Measurements from ENCODE around the gene SEC14L6.

SEC14L6 gene

GRCh38 chr22:30582051-30582450, 35.5 kb upstream of the SEC14L6 start:
- TF ChIP-seq ZFP30 (CRISPR knock-in tag; IDR thresholded peaks at IDR 0.05): no peak
- no peak for TF ChIP-seq ISL1 (CRISPR knock-in tag; IDR thresholded peaks at IDR 0.05)
- no peak for TF ChIP-seq ZNF70 (CRISPR knock-in tag; IDR thresholded peaks at IDR 0.05)
- no peak for TF ChIP-seq OSR1 (CRISPR knock-in tag; IDR thresholded peaks at IDR 0.05)
- TF ChIP-seq, protein P1, sequence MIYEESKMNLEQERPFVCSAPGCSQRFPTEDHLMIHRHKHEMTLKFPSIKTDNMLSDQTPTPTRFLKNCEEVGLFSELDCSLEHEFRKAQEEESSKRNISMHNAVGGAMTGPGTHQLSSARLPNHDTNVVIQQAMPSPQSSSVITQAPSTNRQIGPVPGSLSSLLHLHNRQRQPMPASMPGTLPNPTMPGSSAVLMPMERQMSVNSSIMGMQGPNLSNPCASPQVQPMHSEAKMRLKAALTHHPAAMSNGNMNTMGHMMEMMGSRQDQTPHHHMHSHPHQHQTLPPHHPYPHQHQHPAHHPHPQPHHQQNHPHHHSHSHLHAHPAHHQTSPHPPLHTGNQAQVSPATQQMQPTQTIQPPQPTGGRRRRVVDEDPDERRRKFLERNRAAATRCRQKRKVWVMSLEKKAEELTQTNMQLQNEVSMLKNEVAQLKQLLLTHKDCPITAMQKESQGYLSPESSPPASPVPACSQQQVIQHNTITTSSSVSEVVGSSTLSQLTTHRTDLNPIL (CRISPR knock-in tag; IDR thresholded peaks at IDR 0.05; ENCODE audit: low read depth): no peak
- no peak for TF ChIP-seq CSDC2 (CRISPR knock-in tag; IDR thresholded peaks at IDR 0.05)
- no peak for TF ChIP-seq RARB (CRISPR knock-in tag; IDR thresholded peaks at IDR 0.05)
- no peak for TF ChIP-seq ZC3H10 (CRISPR knock-in tag; IDR thresholded peaks at IDR 0.05)
- TF ChIP-seq TOX (CRISPR knock-in tag; IDR thresholded peaks at IDR 0.05; ENCODE audit: borderline replicate concordance): no peak
- no peak for TF ChIP-seq BACH2 (CRISPR knock-in tag; IDR thresholded peaks at IDR 0.05; ENCODE audit: borderline replicate concordance)
- TF ChIP-seq, protein P2, sequence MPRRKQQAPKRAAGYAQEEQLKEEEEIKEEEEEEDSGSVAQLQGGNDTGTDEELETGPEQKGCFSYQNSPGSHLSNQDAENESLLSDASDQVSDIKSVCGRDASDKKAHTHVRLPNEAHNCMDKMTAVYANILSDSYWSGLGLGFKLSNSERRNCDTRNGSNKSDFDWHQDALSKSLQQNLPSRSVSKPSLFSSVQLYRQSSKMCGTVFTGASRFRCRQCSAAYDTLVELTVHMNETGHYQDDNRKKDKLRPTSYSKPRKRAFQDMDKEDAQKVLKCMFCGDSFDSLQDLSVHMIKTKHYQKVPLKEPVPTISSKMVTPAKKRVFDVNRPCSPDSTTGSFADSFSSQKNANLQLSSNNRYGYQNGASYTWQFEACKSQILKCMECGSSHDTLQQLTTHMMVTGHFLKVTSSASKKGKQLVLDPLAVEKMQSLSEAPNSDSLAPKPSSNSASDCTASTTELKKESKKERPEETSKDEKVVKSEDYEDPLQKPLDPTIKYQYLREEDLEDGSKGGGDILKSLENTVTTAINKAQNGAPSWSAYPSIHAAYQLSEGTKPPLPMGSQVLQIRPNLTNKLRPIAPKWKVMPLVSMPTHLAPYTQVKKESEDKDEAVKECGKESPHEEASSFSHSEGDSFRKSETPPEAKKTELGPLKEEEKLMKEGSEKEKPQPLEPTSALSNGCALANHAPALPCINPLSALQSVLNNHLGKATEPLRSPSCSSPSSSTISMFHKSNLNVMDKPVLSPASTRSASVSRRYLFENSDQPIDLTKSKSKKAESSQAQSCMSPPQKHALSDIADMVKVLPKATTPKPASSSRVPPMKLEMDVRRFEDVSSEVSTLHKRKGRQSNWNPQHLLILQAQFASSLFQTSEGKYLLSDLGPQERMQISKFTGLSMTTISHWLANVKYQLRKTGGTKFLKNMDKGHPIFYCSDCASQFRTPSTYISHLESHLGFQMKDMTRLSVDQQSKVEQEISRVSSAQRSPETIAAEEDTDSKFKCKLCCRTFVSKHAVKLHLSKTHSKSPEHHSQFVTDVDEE (CRISPR knock-in tag; IDR thresholded peaks at IDR 0.05): no peak
- TF ChIP-seq, protein P3, sequence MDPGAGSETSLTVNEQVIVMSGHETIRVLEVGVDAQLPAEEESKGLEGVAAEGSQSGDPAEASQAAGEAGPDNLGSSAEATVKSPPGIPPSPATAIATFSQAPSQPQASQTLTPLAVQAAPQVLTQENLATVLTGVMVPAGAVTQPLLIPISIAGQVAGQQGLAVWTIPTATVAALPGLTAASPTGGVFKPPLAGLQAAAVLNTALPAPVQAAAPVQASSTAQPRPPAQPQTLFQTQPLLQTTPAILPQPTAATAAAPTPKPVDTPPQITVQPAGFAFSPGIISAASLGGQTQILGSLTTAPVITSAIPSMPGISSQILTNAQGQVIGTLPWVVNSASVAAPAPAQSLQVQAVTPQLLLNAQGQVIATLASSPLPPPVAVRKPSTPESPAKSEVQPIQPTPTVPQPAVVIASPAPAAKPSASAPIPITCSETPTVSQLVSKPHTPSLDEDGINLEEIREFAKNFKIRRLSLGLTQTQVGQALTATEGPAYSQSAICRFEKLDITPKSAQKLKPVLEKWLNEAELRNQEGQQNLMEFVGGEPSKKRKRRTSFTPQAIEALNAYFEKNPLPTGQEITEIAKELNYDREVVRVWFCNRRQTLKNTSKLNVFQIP (CRISPR knock-in tag; IDR thresholded peaks at IDR 0.05; ENCODE audit: borderline replicate concordance, low read depth): no peak
- TF ChIP-seq, protein P4, sequence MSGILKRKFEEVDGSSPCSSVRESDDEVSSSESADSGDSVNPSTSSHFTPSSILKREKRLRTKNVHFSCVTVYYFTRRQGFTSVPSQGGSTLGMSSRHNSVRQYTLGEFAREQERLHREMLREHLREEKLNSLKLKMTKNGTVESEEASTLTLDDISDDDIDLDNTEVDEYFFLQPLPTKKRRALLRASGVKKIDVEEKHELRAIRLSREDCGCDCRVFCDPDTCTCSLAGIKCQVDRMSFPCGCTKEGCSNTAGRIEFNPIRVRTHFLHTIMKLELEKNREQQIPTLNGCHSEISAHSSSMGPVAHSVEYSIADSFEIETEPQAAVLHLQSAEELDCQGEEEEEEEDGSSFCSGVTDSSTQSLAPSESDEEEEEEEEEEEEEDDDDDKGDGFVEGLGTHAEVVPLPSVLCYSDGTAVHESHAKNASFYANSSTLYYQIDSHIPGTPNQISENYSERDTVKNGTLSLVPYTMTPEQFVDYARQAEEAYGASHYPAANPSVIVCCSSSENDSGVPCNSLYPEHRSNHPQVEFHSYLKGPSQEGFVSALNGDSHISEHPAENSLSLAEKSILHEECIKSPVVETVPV (CRISPR knock-in tag; IDR thresholded peaks at IDR 0.05): no peak
- no peak for TF ChIP-seq TCF4 (CRISPR knock-in tag; IDR thresholded peaks at IDR 0.05; ENCODE audit: borderline replicate concordance)
- no peak for TF ChIP-seq PPARA (CRISPR knock-in tag; IDR thresholded peaks at IDR 0.05; ENCODE audit: borderline replicate concordance)
- TF ChIP-seq ZNF565 (CRISPR knock-in tag; conservative IDR thresholded peaks at IDR 0.05; ENCODE audit: low read depth): no peak
- no peak for ATAC-seq

- no peak for ATAC-seq
These were observed 34.4 kb upstream of the SEC14L6 start for GRCh38 chr22:30580896-30581295.

DNA sequence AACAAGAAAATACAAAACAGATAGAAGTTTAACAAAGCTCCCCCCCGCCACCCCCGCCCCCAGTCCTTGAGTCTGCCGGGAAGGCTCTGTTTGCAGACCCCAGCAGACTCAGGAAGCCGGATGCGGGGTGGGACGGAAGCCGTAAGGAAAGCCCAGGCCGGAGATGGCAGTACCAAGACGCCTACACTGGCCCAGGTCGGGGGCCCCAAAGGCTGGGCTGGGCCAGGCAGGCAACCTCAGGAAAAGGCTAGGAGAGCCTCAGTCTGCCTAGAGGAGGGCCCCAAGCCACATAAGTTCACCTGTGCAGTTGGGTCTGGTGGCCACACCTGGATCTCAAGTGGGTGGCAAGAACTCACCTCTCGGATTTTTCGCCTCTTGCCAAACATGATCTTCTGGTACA, 31.9 kb upstream of the SEC14L6 start:
- no peak for ATAC-seq
- no peak for TF ChIP-seq GLIS3 (CRISPR knock-in tag; IDR thresholded peaks at IDR 0.05)
- TF ChIP-seq CSDC2 (CRISPR knock-in tag; IDR thresholded peaks at IDR 0.05): no peak
- TF ChIP-seq BACH2 (CRISPR knock-in tag; IDR thresholded peaks at IDR 0.05; ENCODE audit: borderline replicate concordance): no peak
- TF ChIP-seq ZFP3 (CRISPR knock-in tag; IDR thresholded peaks at IDR 0.05): no peak
- no peak for TF ChIP-seq ARNTL (CRISPR knock-in tag; IDR thresholded peaks at IDR 0.05; ENCODE audit: borderline replicate concordance, low read depth)
- no peak for TF ChIP-seq ZNF70 (CRISPR knock-in tag; IDR thresholded peaks at IDR 0.05)
- TF ChIP-seq PATZ1 (CRISPR knock-in tag; IDR thresholded peaks at IDR 0.05; ENCODE audit: borderline replicate concordance): no peak
- TF ChIP-seq ZFP30 (CRISPR knock-in tag; IDR thresholded peaks at IDR 0.05): no peak
- no peak for TF ChIP-seq ISL1 (CRISPR knock-in tag; IDR thresholded peaks at IDR 0.05)
- no peak for TF ChIP-seq SNAI2 (CRISPR knock-in tag; IDR thresholded peaks at IDR 0.05)
- no peak for TF ChIP-seq ZNF8 (CRISPR knock-in tag; IDR thresholded peaks at IDR 0.05)
- TF ChIP-seq, protein P3 (CRISPR knock-in tag; IDR thresholded peaks at IDR 0.05; ENCODE audit: borderline replicate concordance, low read depth): no peak
- TF ChIP-seq PPARA (CRISPR knock-in tag; IDR thresholded peaks at IDR 0.05; ENCODE audit: borderline replicate concordance): no peak

More at GRCh38 chr22:30580896-30581295, 34.4 kb upstream of the SEC14L6 start:
- TF ChIP-seq ARNTL (CRISPR knock-in tag; IDR thresholded peaks at IDR 0.05; ENCODE audit: borderline replicate concordance, low read depth) (no peak), PATZ1 (CRISPR knock-in tag; IDR thresholded peaks at IDR 0.05; ENCODE audit: borderline replicate concordance) (no peak), TOX (CRISPR knock-in tag; IDR thresholded peaks at IDR 0.05; ENCODE audit: borderline replicate concordance) (no peak)
